ENCODE measurements around the gene ZDHHC13. TPM values are rescaled to one million over a fixed set of nuclear protein-coding genes. Genes with fewer than 3 reads are reported as not detected.

ZDHHC13 gene
- total RNA-seq, 1 donor from 2014 or later = 44.8 TPM

GRCh38 chr11:19200410-19201201, 83.6 kb downstream of the ZDHHC13 start:
- no peak for FAIRE-seq
- no peak for DNase-seq (ENCODE audit: low spot score in 2 of 2)

GRCh38 chr11:19201737-19202605, 85.0 kb downstream of the ZDHHC13 start, which contains the start of gene CSRP3:
TSS of gene CSRP3 (minus strand) at chr11:19201983. CDS start at chr11:19192448, 9,535 bp downstream.
- FAIRE-seq (no peak), DNase-seq (ENCODE audit: low spot score in 2 of 2) (no peak)

DNA sequence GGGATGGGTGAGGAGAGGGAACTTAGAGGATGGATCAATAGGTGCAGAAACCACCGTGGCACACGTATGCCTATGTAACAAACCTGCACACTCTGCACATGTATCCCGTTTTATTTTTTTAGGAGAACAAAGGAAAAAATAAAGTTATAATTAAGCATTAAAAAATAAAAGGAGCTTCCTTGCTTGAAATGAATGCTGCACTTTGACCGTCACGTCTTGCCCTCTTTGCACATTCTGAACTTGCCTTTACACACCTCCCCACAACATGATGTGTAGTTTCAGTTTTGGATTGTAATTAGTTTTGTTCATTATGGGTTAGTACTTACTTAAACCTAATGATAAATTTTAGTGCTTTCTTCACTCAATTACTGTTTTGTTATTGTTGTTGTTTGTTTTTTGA, 87.9 kb downstream of the ZDHHC13 start:
- DNase-seq (ENCODE audit: low spot score in 2 of 2) (no peak), FAIRE-seq (no peak)

GRCh38 chr11:19208181-19208580, 91.2 kb downstream of the ZDHHC13 start:
- no peak for FAIRE-seq

GRCh38 chr11:19208959-19209546, 92.1 kb downstream of the ZDHHC13 start:
- DNase-seq (ENCODE audit: low spot score in 2 of 2) (no peak), FAIRE-seq (no peak)

More at GRCh38 chr11:19208181-19208580, 91.2 kb downstream of the ZDHHC13 start:
- DNase-seq (ENCODE audit: low spot score in 2 of 2) = no peak

DNA sequence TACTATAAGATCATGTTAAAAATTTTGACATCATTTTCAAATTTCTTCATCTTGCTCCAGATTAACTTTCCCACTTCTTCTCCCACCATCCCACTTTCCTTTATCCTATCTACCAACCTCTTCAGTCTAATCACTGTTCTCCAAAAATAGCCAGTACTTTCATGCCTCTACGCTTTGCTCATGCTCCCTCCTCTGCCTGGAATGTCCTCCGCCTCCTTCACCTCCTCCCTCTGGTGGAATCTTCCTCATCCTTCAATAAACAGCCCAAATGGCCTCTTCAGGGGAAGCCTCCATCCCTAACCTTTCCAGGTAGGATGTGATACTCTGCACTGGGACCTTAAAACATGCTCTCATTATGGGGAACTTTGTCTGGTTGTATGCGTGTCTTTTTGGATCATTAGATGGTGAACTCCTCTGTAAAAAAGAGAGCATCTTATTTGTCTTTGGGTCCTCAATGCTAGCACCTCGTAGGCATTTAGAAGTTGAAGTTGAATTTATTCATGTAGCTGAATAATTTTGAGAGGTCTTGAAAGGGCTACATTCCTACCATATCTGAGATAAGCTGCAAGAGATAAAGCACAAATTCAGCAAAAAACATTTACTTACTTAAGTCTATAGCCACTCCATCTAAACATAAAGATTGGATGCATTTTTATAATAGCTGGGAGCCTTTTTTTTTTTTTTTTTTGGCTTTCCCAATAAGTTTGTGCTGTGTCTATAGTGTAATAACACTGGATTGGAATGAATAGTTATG, 92.8 kb downstream of the ZDHHC13 start:
- DNase-seq (ENCODE audit: low spot score in 2 of 2) (no peak), FAIRE-seq (no peak)

DNA sequence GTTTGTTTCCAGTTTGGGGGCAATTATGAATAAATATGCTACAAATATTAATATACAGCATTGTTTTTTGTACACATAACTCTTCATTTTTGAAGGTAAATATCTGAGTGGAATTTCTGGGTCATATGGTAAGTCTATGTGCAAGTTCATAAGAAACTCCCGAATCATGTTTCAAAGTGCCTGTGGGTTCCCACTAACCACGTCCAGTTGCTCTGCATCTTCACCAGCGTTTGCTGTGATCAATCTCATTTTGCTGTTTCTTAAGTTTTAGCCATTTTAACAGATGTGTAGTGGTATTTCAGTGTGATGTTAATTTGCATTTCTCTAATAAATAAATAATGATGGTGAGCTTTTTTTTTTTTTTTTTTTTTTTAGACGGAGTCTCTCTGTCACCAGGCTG, 99.1 kb downstream of the ZDHHC13 start:
- no peak for DNase-seq (ENCODE audit: low spot score in 2 of 2)

DNA sequence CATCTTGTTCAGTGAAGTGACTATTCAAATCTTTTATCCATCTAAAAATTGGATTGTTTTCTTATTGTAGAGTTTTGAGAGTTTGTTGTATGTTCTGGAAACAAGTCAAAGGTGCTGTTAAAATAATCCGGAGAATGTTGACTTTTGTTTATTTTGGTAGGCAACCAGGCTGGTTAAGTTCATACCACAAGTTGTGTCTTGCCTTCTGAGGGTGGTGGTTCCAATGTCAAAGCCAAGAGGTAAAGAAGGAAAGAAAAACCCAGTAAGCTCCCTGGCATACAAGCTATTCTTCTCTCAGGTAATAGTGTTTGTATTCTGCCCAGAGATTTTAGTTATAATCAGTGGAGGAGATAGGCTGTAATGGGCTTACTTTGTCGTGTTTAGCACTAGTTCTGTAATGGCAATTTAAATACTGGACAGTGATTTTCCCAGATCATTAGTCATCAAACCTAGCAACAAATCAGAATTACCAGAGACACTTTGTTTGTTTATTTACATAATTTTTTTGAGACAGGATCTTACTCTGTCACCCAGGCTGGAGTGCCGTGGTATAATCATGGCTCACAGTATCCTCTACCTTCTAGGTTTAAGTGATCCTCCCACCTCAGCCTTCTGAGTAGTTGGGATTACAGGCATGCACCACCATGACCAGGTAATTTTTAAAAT, 99.9 kb downstream of the ZDHHC13 start:
- FAIRE-seq = no peak

More for the DNA sequence above, 99.1 kb downstream of the ZDHHC13 start:
- no peak for FAIRE-seq

GRCh38 chr11:19218216-19218615, 101.2 kb downstream of the ZDHHC13 start:
- DNase-seq (ENCODE audit: low spot score in 2 of 2) = no peak
- no peak for FAIRE-seq

More for the DNA sequence above, 99.9 kb downstream of the ZDHHC13 start:
- DNase-seq (ENCODE audit: low spot score in 2 of 2) = no peak

DNA sequence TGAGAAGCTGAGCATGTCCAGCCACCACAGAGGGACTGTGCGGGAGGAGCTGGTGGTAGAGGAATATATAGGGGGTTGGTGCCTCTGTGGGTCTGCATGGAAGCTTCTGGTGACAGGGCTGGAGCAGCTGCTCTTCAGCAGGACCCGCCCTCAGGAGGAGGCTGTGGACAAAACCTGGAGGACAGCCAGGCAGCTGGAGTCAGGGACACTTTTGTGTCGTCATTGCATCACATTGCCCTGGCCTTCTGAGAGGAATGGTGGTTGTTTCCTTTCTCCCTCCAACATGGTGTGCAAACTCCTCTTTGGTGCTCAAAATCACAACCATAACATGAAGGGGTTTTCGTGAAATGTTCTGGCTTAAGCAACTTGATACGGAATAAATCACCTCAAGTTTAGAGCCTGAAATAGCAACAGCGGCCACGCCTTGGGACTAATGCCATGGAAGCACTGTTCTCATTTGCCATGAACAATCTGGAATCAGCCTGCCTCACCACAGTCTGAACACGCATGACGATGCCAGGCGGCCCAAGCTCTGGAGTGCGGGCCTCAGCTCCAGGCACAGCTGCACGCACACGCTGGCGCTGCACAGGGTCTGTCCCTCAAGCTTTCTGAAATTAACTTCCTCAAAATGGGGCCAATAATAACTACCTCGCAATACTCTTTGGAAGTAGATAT, 102.0 kb downstream of the ZDHHC13 start:
- FAIRE-seq (no peak), DNase-seq (ENCODE audit: low spot score in 2 of 2) (no peak)

DNA sequence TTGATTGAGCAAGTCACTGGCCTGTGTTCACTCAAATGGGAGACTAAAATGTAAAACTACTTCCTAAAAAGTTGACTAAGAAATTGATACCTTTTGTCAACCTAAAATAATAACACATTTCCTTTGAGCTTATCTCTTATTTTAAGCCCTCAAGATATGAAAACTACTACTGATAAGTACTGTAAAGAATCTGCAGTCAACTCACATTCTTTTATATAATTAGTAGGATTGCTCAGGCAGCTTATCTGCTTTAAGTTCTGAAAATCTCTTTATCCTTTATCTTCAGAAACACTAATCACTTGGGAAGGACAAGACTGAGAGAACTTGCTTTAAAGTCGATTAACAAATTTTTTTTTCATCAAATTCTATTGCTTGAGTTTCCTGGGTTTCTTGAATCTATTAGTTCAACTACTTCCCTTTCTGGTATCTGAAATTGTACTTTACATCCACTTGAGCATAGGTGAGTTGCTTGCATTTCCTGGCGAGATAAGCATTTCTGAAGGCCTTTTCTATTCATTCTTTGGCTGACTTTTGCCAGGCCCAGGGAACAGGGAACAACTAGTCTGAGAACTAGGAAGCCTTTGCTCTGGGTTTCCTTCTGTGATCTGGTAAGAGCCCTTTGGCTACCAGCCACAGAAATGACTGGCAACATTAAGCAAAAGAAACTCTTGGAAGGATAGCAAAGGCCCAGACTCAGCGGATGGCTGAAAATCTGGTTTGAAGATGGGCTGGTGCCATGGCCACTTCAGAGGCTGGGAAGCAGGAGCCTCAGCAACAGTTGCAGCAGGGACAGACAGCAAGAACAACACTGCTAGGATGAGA, 104.1 kb downstream of the ZDHHC13 start:
- DNase-seq (ENCODE audit: low spot score in 2 of 2) (no peak), FAIRE-seq (no peak)

DNA sequence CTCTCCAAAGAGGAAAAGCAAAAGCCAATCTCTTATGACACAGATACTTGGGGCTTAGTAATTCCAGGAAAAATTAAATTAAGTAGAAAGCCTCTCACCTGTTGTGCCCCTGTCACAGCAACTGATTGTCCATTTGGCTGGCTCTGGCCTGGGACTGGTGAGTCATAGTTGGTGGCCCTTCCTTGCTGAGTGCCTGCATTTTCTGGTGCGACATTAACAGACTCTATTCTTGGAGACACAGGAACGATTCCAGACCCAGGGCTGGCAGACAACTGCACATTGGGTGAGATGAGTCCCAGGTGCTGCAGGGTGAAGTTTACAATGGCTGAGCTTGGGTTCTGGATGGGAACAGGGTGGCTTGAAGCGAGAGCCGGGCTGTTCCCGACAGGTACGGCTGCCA, 108.2 kb downstream of the ZDHHC13 start:
- DNase-seq (ENCODE audit: low spot score in 2 of 2) (no peak), FAIRE-seq (no peak)

- FAIRE-seq = no peak
- DNase-seq (ENCODE audit: low spot score in 2 of 2) = no peak
Observed at GRCh38 chr11:19225581-19225980, 108.6 kb downstream of the ZDHHC13 start.

Other genes starting within 250 kb of the ZDHHC13 start
- gene MRGPRX1, start 177.8 kb upstream of the ZDHHC13 start, total RNA-seq = not detected
- gene MRGPRX2, start 56.5 kb upstream of the ZDHHC13 start, total RNA-seq = not detected
- gene CSRP3, start 84.8 kb downstream of the ZDHHC13 start, total RNA-seq = not detected
- 0.41 TPM for gene E2F8, start 123.8 kb downstream of the ZDHHC13 start, total RNA-seq